ENCODE data around the gene CSF2. TPM values are rescaled to one million over a fixed set of nuclear protein-coding genes. Genes with fewer than 3 reads are reported as not detected.

Gene CSF2
- not detected in 2 replicates for total RNA-seq

DNA sequence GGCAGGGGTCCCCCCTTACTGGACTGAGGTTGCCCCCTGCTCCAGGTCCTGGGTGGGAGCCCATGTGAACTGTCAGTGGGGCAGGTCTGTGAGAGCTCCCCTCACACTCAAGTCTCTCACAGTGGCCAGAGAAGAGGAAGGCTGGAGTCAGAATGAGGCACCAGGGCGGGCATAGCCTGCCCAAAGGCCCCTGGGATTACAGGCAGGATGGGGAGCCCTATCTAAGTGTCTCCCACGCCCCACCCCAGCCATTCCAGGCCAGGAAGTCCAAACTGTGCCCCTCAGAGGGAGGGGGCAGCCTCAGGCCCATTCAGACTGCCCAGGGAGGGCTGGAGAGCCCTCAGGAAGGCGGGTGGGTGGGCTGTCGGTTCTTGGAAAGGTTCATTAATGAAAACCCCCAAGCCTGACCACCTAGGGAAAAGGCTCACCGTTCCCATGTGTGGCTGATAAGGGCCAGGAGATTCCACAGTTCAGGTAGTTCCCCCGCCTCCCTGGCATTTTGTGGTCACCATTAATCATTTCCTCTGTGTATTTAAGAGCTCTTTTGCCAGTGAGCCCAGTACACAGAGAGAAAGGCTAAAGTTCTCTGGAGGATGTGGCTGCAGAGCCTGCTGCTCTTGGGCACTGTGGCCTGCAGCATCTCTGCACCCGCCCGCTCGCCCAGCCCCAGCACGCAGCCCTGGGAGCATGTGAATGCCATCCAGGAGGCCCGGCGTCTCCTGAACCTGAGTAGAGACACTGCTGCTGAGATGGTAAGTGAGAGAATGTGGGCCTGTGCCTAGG, at the start of gene CSF2:
CSF2 (plus strand) TSS at position 559 of the 783 bp plus-strand sequence; CDS start at position 594, 35 bp downstream.

GRCh38 chr5:132060501-132061161, 13.0 kb upstream of the CSF2 start, which contains the start of gene IL3:
TSS of gene IL3 (plus strand) at chr5:132060655. CDS start at chr5:132060707, 52 bp downstream.

Other genes with a start within 250 kb of the CSF2 start
- not detected in 2 replicates for gene MEIKIN, start 128.1 kb upstream of the CSF2 start, total RNA-seq
- not detected in 2 replicates for gene ACSL6, start 62.1 kb upstream of the CSF2 start, total RNA-seq
- not detected in 2 replicates for gene IL3, start 13.1 kb upstream of the CSF2 start, total RNA-seq
- gene P4HA2, start 154.1 kb downstream of the CSF2 start, total RNA-seq = 88.3 and 90.0 TPM in 2 replicates
- gene PDLIM4, start 183.9 kb downstream of the CSF2 start, total RNA-seq = 57.0 and 66.9 TPM in 2 replicates
- 3.5 and 3.6 TPM in 2 replicates for gene SLC22A4, start 220.6 kb downstream of the CSF2 start, total RNA-seq

Data from epithelial cell of umbilical artery (primary cell).